ENCODE data around the gene MKNK1. TPM values are rescaled to one million over a fixed set of nuclear protein-coding genes. Genes with fewer than 3 reads are reported as not detected.

Gene MKNK1
- total RNA-seq, 1 experiment from 2014 or later, result 40.1 TPM

- in situ Hi-C loops (cut with HindIII; ENCODE audit: low pct_unique_long_range_greater_than_20kb, low sequenced_read_pairs), result no loop called here
Measured at GRCh38 chr1:46589529-46589928, 14.5 kb downstream of the MKNK1 start.

GRCh38 chr1:46587069-46587468 lies 17.0 kb downstream of the MKNK1 start:
- no TSS peak for BruUV-seq (replicated peaks)
- DNase-seq (ENCODE audit: low read depth, low spot score) (no peak), ATAC-seq (no peak)
- no peak overlapping the region for H3K27ac ChIP-seq (ENCODE audit: low read length)
- no peaks in the 10 kb centered on the region for H3K27me3 ChIP-seq (ENCODE audit: control insufficient read depth, insufficient read depth, low read length)
- no peaks in the 10 kb centered on the region for H3K9me3 ChIP-seq (ENCODE audit: control insufficient read depth, insufficient read depth, low read depth, low read length)
- H3K4me3 ChIP-seq (ENCODE audit: low read depth in 2 of 2, low read length in 2 of 2), result no peak overlapping the region
- H3K36me3 ChIP-seq (ENCODE audit: control insufficient read depth, insufficient read depth, low read length), result no peaks in the 10 kb centered on the region; the same call in 1 of the 2 replicates
- H3K4me1 ChIP-seq (ENCODE audit: control insufficient read depth, insufficient read depth, low read length), result no peaks in the 10 kb centered on the region
- ChIA-PET POLR2A (no interaction called here), CTCF (no interaction called here)
- intact Hi-C loops (cut with micrococcal nuclease; ENCODE audit: unreplicated experiment), result no loop called here
- in situ Hi-C loops (cut with HindIII; ENCODE audit: low pct_unique_long_range_greater_than_20kb, low sequenced_read_pairs), result no loop called here
- no peak for TF ChIP-seq SIN3A (IDR thresholded peaks at IDR 0.05; ENCODE audit: borderline replicate concordance, insufficient read depth, low read depth, low read length)
- TF ChIP-seq REST (IDR thresholded peaks at IDR 0.05; ENCODE audit: insufficient read depth in 1 of 2, low read depth in 2 of 2, low read length in 1 of 2), result no peak
- TF ChIP-seq TCF7L2 (IDR thresholded peaks at IDR 0.05; ENCODE audit: low read depth, low read length), result no peak
- no peak for TF ChIP-seq CTCF (IDR thresholded peaks at IDR 0.05)
- TF ChIP-seq POLR2AphosphoS5 (IDR thresholded peaks at IDR 0.05; ENCODE audit: low read depth, low read length), result no peak

More at GRCh38 chr1:46589529-46589928, 14.5 kb downstream of the MKNK1 start:
- ChIA-PET CTCF (no interaction called here), POLR2A (interaction anchor here (0.5 kb wide), 1 partner anchor 243 kb away, joined by 3 read pairs; no protein-coding TSS in a partner anchor)
- BruUV-seq (replicated peaks), result no TSS peak
- no peaks in the 10 kb centered on the region; the same call in 1 of the 2 replicates for H3K36me3 ChIP-seq (ENCODE audit: control insufficient read depth, insufficient read depth, low read length)
- TF ChIP-seq TCF7L2 (IDR thresholded peaks at IDR 0.05; ENCODE audit: low read depth, low read length), result no peak
- no peak for TF ChIP-seq REST (IDR thresholded peaks at IDR 0.05; ENCODE audit: insufficient read depth in 1 of 2, low read depth in 2 of 2, low read length in 1 of 2)
- no peak for TF ChIP-seq CTCF (IDR thresholded peaks at IDR 0.05)
- TF ChIP-seq SIN3A (IDR thresholded peaks at IDR 0.05; ENCODE audit: borderline replicate concordance, insufficient read depth, low read depth, low read length), result no peak
- TF ChIP-seq POLR2AphosphoS5 (IDR thresholded peaks at IDR 0.05; ENCODE audit: low read depth, low read length), result no peak
- H3K4me3 ChIP-seq (ENCODE audit: low read depth in 2 of 2, low read length in 2 of 2), result no peak overlapping the region
- intact Hi-C loops (cut with micrococcal nuclease; ENCODE audit: unreplicated experiment), result no loop called here
- DNase-seq (ENCODE audit: low read depth, low spot score) (no peak), ATAC-seq (no peak)
- no peaks in the 10 kb centered on the region for H3K9me3 ChIP-seq (ENCODE audit: control insufficient read depth, insufficient read depth, low read depth, low read length)
- no peaks in the 10 kb centered on the region for H3K27me3 ChIP-seq (ENCODE audit: control insufficient read depth, insufficient read depth, low read length)
- H3K27ac ChIP-seq (ENCODE audit: low read length), result no peak overlapping the region
- no peaks in the 10 kb centered on the region for H3K4me1 ChIP-seq (ENCODE audit: control insufficient read depth, insufficient read depth, low read length)
